ENCODE data around the gene ZNF813. TPM values are rescaled to one million over a fixed set of nuclear protein-coding genes. Genes with fewer than 3 reads are reported as not detected.
A peak's percentile ranks its signal among the peaks of the same experiment; 100 is the strongest.
"Not testable (repeated sequence)": the region's sequence is repeated elsewhere in the genome, so short reads cannot be mapped to it uniquely, and the experiment has no call there.

Gene ZNF813
- total and polyA plus RNA-seq, 4 experiments from 2014 or later: 0.86 to 10.1 (median 7.6) TPM

- Mint-ChIP-seq H3K9me3 (peaks cover 0 to 94% (median 85%) of the 10 kb centered on the region in 8 donors), H3K36me3 (peaks cover 82 to 90% of the 10 kb centered on the region in 2 donors)
- H3K4me1 ChIP-seq (ENCODE audit: insufficient read depth, low read length); H3K27me3 ChIP-seq (ENCODE audit: insufficient read depth, low read length); H3K27me3 Mint-ChIP-seq; H3K27ac ChIP-seq (ENCODE audit: low read depth, low read length); H3K27ac Mint-ChIP-seq; DNase-seq; intact Hi-C loops (cut with micrococcal nuclease); CTCF ChIA-PET (ENCODE audit: partially characterized antibody); H3K4me3 Mint-ChIP-seq; H3K4me1 Mint-ChIP-seq; POLR2A ChIA-PET (ENCODE audit: partially characterized antibody); H3K4me3 ChIP-seq (ENCODE audit: low read length in 2 of 2): not testable (repeated sequence)
- Histone ChIP-seq H3K9me3 (ENCODE audit: control insufficient read depth in 1 of 2, low read length in 2 of 2) (peaks cover 0 to 29% of the 10 kb centered on the region in 2 donors), H3K36me3 (ENCODE audit: insufficient read depth, low read length) (peaks cover 20% of the 10 kb centered on the region)
Measured at GRCh38 chr19:53483751-53484150, 16.2 kb downstream of the ZNF813 start.

- peaks cover 0 to 27% of the 10 kb centered on the region in 2 donors for H3K9me3 ChIP-seq (ENCODE audit: control insufficient read depth in 1 of 2, low read length in 2 of 2)
- peaks cover 75 to 83% of the 10 kb centered on the region in 2 donors for H3K36me3 Mint-ChIP-seq
- H3K27ac ChIP-seq (ENCODE audit: low read depth, low read length): no peak overlapping the region
- no peaks in the 10 kb centered on the region for H3K4me1 Mint-ChIP-seq
- no peak overlapping the region for H3K27ac Mint-ChIP-seq
- POLR2A ChIA-PET (ENCODE audit: partially characterized antibody): no interaction called here
- peaks cover 0 to 93% (median 81%) of the 10 kb centered on the region in 8 donors for H3K9me3 Mint-ChIP-seq
- CTCF ChIA-PET (ENCODE audit: partially characterized antibody): interaction anchor here (1.0 kb wide), 1 partner anchor 60 kb away, joined by 3 read pairs; no protein-coding TSS in a partner anchor
- no peak overlapping the region for H3K4me3 Mint-ChIP-seq
- DNase-seq: no peak
- no peaks in the 10 kb centered on the region for H3K27me3 ChIP-seq (ENCODE audit: insufficient read depth, low read length)
- peaks cover 23% of the 10 kb centered on the region for H3K36me3 ChIP-seq (ENCODE audit: insufficient read depth, low read length)
- intact Hi-C loops (cut with micrococcal nuclease): no loop called here
- no peaks in the 10 kb centered on the region for H3K4me1 ChIP-seq (ENCODE audit: insufficient read depth, low read length)
- no peak overlapping the region for H3K4me3 ChIP-seq (ENCODE audit: low read length in 2 of 2)
- no peaks in the 10 kb centered on the region for H3K27me3 Mint-ChIP-seq
Measured at GRCh38 chr19:53485046-53486004, 17.8 kb downstream of the ZNF813 start.

GRCh38 chr19:53492153-53492552 is 24.6 kb downstream of the ZNF813 start:
- H3K27ac ChIP-seq (ENCODE audit: low read depth, low read length): no peak overlapping the region
- no peak overlapping the region for H3K4me3 Mint-ChIP-seq
- no peaks in the 10 kb centered on the region for H3K4me1 Mint-ChIP-seq
- H3K36me3 ChIP-seq (ENCODE audit: insufficient read depth, low read length): peaks cover 25% of the 10 kb centered on the region
- intact Hi-C loops (cut with micrococcal nuclease): no loop called here
- H3K4me3 ChIP-seq (ENCODE audit: low read length in 2 of 2): no peak overlapping the region
- POLR2A ChIA-PET (ENCODE audit: partially characterized antibody): no interaction called here
- H3K27ac Mint-ChIP-seq: no peak overlapping the region
- H3K36me3 Mint-ChIP-seq: peaks cover 64 to 70% of the 10 kb centered on the region in 2 donors
- H3K9me3 Mint-ChIP-seq: peaks cover 0 to 97% (median 87%) of the 10 kb centered on the region in 8 donors
- no peaks in the 10 kb centered on the region for H3K27me3 Mint-ChIP-seq
- DNase-seq: no peak
- CTCF ChIA-PET (ENCODE audit: partially characterized antibody): no interaction called here
- H3K9me3 ChIP-seq (ENCODE audit: control insufficient read depth in 1 of 2, low read length in 2 of 2): peaks cover 19 to 60% of the 10 kb centered on the region in 2 donors
- H3K27me3 ChIP-seq (ENCODE audit: insufficient read depth, low read length): no peaks in the 10 kb centered on the region
- no peaks in the 10 kb centered on the region for H3K4me1 ChIP-seq (ENCODE audit: insufficient read depth, low read length)

GRCh38 chr19:53497311-53498023 is 29.9 kb downstream of the ZNF813 start:
- H3K27ac Mint-ChIP-seq; H3K27me3 Mint-ChIP-seq; H3K36me3 ChIP-seq (ENCODE audit: insufficient read depth, low read length); H3K4me1 ChIP-seq (ENCODE audit: insufficient read depth, low read length); H3K27ac ChIP-seq (ENCODE audit: low read depth, low read length); intact Hi-C loops (cut with micrococcal nuclease); H3K4me1 Mint-ChIP-seq; H3K4me3 ChIP-seq (ENCODE audit: low read length in 2 of 2); H3K27me3 ChIP-seq (ENCODE audit: insufficient read depth, low read length); DNase-seq; POLR2A ChIA-PET (ENCODE audit: partially characterized antibody); CTCF ChIA-PET (ENCODE audit: partially characterized antibody): not testable (repeated sequence)
- peaks cover 24 to 31% of the 10 kb centered on the region in 2 donors for H3K36me3 Mint-ChIP-seq
- peaks cover 6 to 32% of the 10 kb centered on the region in 2 donors for H3K9me3 ChIP-seq (ENCODE audit: control insufficient read depth in 1 of 2, low read length in 2 of 2)
- peak overlapping the region in 1 of 8 donors; percentile 31 for H3K4me3 Mint-ChIP-seq
- peaks cover 2 to 92% (median 73%) of the 10 kb centered on the region in 8 donors for H3K9me3 Mint-ChIP-seq

- H3K27me3 ChIP-seq (ENCODE audit: insufficient read depth, low read length); H3K4me1 Mint-ChIP-seq; DNase-seq; intact Hi-C loops (cut with micrococcal nuclease); H3K36me3 ChIP-seq (ENCODE audit: insufficient read depth, low read length); H3K27ac Mint-ChIP-seq; H3K4me3 ChIP-seq (ENCODE audit: low read length in 2 of 2); H3K27me3 Mint-ChIP-seq; CTCF ChIA-PET (ENCODE audit: partially characterized antibody); H3K4me3 Mint-ChIP-seq; H3K27ac ChIP-seq (ENCODE audit: low read depth, low read length); H3K4me1 ChIP-seq (ENCODE audit: insufficient read depth, low read length); POLR2A ChIA-PET (ENCODE audit: partially characterized antibody): not testable (repeated sequence)
- peaks cover under 1 to 26% of the 10 kb centered on the region in 2 donors for H3K9me3 ChIP-seq (ENCODE audit: control insufficient read depth in 1 of 2, low read length in 2 of 2)
- Mint-ChIP-seq H3K36me3 (peaks cover 18 to 26% of the 10 kb centered on the region in 2 donors), H3K9me3 (peaks cover 2 to 91% (median 70%) of the 10 kb centered on the region in 8 donors)
Measured at GRCh38 chr19:53498024-53498395, 30.5 kb downstream of the ZNF813 start.

GRCh38 chr19:53503151-53503550 is 35.6 kb downstream of the ZNF813 start:
- H3K9me3 ChIP-seq (ENCODE audit: control insufficient read depth in 1 of 2, low read length in 2 of 2); H3K27me3 Mint-ChIP-seq; H3K27ac ChIP-seq (ENCODE audit: low read depth, low read length); H3K27ac Mint-ChIP-seq; H3K27me3 ChIP-seq (ENCODE audit: insufficient read depth, low read length); intact Hi-C loops (cut with micrococcal nuclease); H3K4me3 ChIP-seq (ENCODE audit: low read length in 2 of 2); H3K36me3 Mint-ChIP-seq; DNase-seq; H3K4me1 Mint-ChIP-seq; H3K4me3 Mint-ChIP-seq; H3K4me1 ChIP-seq (ENCODE audit: insufficient read depth, low read length); POLR2A ChIA-PET (ENCODE audit: partially characterized antibody); CTCF ChIA-PET (ENCODE audit: partially characterized antibody); H3K36me3 ChIP-seq (ENCODE audit: insufficient read depth, low read length): not testable (repeated sequence)
- peaks cover 2 to 55% (median 37%) of the 10 kb centered on the region in 8 donors for H3K9me3 Mint-ChIP-seq

DNA sequence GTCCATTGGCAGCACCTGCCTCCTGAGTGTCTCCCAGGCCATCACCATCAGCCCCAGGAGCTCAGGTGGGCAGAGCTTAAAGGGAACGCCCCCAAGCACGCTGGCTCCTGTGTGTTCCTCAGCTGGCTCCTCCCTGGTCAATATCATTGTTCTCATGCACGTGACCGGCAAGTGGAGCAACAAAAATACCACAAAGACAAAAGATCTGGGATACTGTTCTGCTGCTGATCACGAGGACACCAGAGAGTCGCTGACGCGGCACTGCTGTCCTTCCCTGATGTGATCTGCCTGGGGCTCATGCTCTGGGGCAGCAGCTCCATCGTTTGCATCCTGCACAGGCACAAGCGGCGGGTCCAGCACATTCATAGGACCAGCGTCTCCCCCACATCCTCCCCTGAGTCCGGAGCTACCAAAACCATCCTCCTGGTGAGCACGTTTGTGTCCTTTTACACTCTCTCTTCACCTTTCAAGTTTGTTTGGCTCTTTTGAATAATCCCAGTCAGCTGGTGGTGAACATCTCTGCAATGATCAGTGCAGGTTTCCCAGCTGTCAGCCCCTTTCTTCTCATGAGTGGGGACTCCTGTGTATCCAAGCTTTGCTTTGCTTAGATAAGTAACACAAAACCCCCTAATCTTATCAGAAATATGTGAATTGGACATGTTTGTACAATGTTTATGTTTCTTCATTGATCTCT is 36.3 kb downstream of the ZNF813 start:
- CTCF ChIA-PET (ENCODE audit: partially characterized antibody); H3K36me3 Mint-ChIP-seq; H3K27me3 ChIP-seq (ENCODE audit: insufficient read depth, low read length); H3K27ac Mint-ChIP-seq; DNase-seq; H3K4me1 Mint-ChIP-seq; H3K27ac ChIP-seq (ENCODE audit: low read depth, low read length); intact Hi-C loops (cut with micrococcal nuclease); H3K27me3 Mint-ChIP-seq; H3K36me3 ChIP-seq (ENCODE audit: insufficient read depth, low read length); H3K4me1 ChIP-seq (ENCODE audit: insufficient read depth, low read length); H3K4me3 Mint-ChIP-seq; H3K4me3 ChIP-seq (ENCODE audit: low read length in 2 of 2); H3K9me3 ChIP-seq (ENCODE audit: control insufficient read depth in 1 of 2, low read length in 2 of 2); POLR2A ChIA-PET (ENCODE audit: partially characterized antibody): not testable (repeated sequence)
- H3K9me3 Mint-ChIP-seq: peaks cover 2 to 57% (median 33%) of the 10 kb centered on the region in 8 donors
